K562 (cell line): ENCODE results near the gene SMIM23. TPM values are rescaled to one million over a fixed set of nuclear protein-coding genes. Genes with fewer than 3 reads are reported as not detected.

ENCODE experiments used
- ATAC-seq: fragments of 200-7000 bp; cut with Tn5 transposase; 3 replicates; pipeline ENCODE4 v1.9.1; 2020; ENCODE audit warnings: moderate library complexity
- BruUV-seq: library from RNA; stranded (reverse); fragments of 400-500 nt; replicated peaks from 2 replicates; lab custom pipeline; 2021; lab: Mats Ljungman, UMichigan
- CTCF ChIA-PET: fragments of 300-600 bp; formaldehyde crosslinking; extraction: SDS; loops from one replicate; lab custom pipeline; 2021; ENCODE audit warnings: low intra/inter-chr PET ratio; lab: Yijun Ruan, JAX
- POLR2A ChIA-PET: fragments of 300-600, 350-650 bp; sonication (Branson Sonifier 250); formaldehyde crosslinking; extraction: SDS; loops from one replicate; lab custom pipeline; 2021; ENCODE audit warnings: antibody characterized with exemption, inconsistent platforms; lab: Yijun Ruan, JAX
- DNase-seq, 4 experiments: peaks; one replicate each; pipeline versions ENCODE4 v3.0.0 to v3.0.0-alpha.2; 2011 to 2018; ENCODE audit warnings: low spot score in 3 of 4, mixed read lengths in 3 of 4; ENCODE audit errors: extremely low read depth in 1 of 4
- FAIRE-seq: peaks from 2 replicates; lab custom pipeline; 2011; peaks lifted over from hg19 to GRCh38; lab: Jason Lieb, UNC
- H2AFZ ChIP-seq: 2 replicates; pipeline ENCODE4 v1.6.0; 2011; ENCODE audit warnings: low read depth, low read length, control low read depth, inconsistent platforms
- H3K27ac ChIP-seq: fragments of 200-600 bp; 3 replicates; pipeline ENCODE4 v1.8.0; 2011; ENCODE audit warnings: low read depth, mild to moderate bottlenecking, control low read depth, inconsistent platforms, low read length, moderate library complexity, mixed read lengths; ENCODE audit errors: extremely low read depth
- H3K27me3 ChIP-seq, 2 experiments: fragments of 300-600 bp in 1 of 2; 2 replicates in 1 of 2; 3 replicates in 1 of 2; pipeline versions ENCODE4 v1.6.0 to v1.8.0; 2011; ENCODE audit warnings: inconsistent platforms in 2 of 2, low read length in 2 of 2, mild to moderate bottlenecking in 1 of 2, mixed read lengths in 1 of 2, moderate library complexity in 1 of 2; ENCODE audit not compliant: control insufficient read depth in 2 of 2, insufficient read depth in 2 of 2
- H3K36me3 ChIP-seq: fragments of 300-600 bp; 3 replicates; pipeline ENCODE4 v1.8.0; 2011; ENCODE audit warnings: mild to moderate bottlenecking, low read length, inconsistent platforms; ENCODE audit not compliant: control insufficient read depth, insufficient read depth
- H3K4me1 ChIP-seq, 2 experiments: fragments of 200-600 bp in 1 of 2; replicated peaks in 1 of 2; 2 replicates in 1 of 2; 3 replicates in 1 of 2; pipeline versions ENCODE4 v1.5.1 to v1.8.0; 2011; ENCODE audit warnings: inconsistent platforms in 2 of 2, low read length in 2 of 2, mild to moderate bottlenecking in 1 of 2, mixed read lengths in 1 of 2, moderate library complexity in 1 of 2; ENCODE audit not compliant: control insufficient read depth in 2 of 2, insufficient read depth in 2 of 2
- H3K4me2 ChIP-seq: 2 replicates; pipeline ENCODE4 v1.6.1; 2011; ENCODE audit warnings: low read length, control low read depth, inconsistent platforms, mixed read lengths; ENCODE audit not compliant: insufficient read depth
- H3K4me3 ChIP-seq: fragments of 200-600 bp; sonication (generic), shearing (Covaris generic); 2 replicates; pipeline ENCODE4 v1.5.1; 2016; ENCODE audit warnings: control low read depth, inconsistent platforms
- H3K79me2 ChIP-seq: fragments of 200-600 bp; 3 replicates; pipeline ENCODE4 v1.8.0; 2011; ENCODE audit warnings: low read length, inconsistent platforms; ENCODE audit not compliant: control insufficient read depth, insufficient read depth
- H3K9ac ChIP-seq, 2 experiments: 2 replicates each; pipeline versions ENCODE4 v1.6.0 to v1.6.1; 2011; ENCODE audit warnings: low read depth in 2 of 2, low read length in 2 of 2, control low read depth in 1 of 2, inconsistent platforms in 1 of 2, mild to moderate bottlenecking in 1 of 2, mixed read lengths in 1 of 2; ENCODE audit not compliant: insufficient read depth in 1 of 2
- H3K9me1 ChIP-seq: one replicate; pipeline ENCODE4 v1.6.0; 2011; ENCODE audit warnings: inconsistent platforms, mild to moderate bottlenecking, low read length, moderate library complexity; ENCODE audit not compliant: control insufficient read depth, insufficient read depth
- H3K9me3 ChIP-seq: replicated peaks from 2 replicates; pipeline ENCODE4 v1.5.1; 2011; ENCODE audit warnings: low read depth, low read length, inconsistent platforms; ENCODE audit not compliant: control insufficient read depth, insufficient read depth
- H4K20me1 ChIP-seq: replicated peaks from 2 replicates; pipeline ENCODE4 v1.6.1; 2011; ENCODE audit warnings: low read length, inconsistent platforms, mixed read lengths; ENCODE audit not compliant: control insufficient read depth, insufficient read depth
- HDGF ChIP-seq: fragments of 450-650 bp; IDR thresholded peaks from 2 replicates; pipeline ENCODE4 v1.6.1; 2016
- KAT2B ChIP-seq: IDR thresholded peaks from one replicate; pipeline ENCODE4 v1.6.1; 2012; ENCODE audit warnings: low read depth, mild to moderate bottlenecking, control low read depth, inconsistent platforms, low read length, moderate library complexity
- NEUROD1 ChIP-seq: fragments of 150-350 bp; IDR thresholded peaks from 2 replicates; pipeline ENCODE4 v1.6.1; 2014; ENCODE audit warnings: borderline replicate concordance, low read length, low read depth; ENCODE audit not compliant: partially characterized antibody
- ZNF3 ChIP-seq: fragments of 250-450 bp; sonication (Bioruptor Pico); IDR thresholded peaks from 2 replicates; pipeline ENCODE4 v1.5.0; 2021; ENCODE audit warnings: mild to moderate bottlenecking, moderate library complexity
- WGBS: fragments of 100-300 bp; shearing (Covaris generic); methylation state at CpG from one replicate; pipeline ENCODE4 v1.1.6; 2016; ENCODE audit warnings: low coverage, mixed read lengths; ENCODE audit not compliant: insufficient coverage; ENCODE audit errors: missing lambda C conversion rate; 5-methylcytosine and 5-hydroxymethylcytosine counted together
- in situ Hi-C: fragments of 300-500 bp; cut with MboI; formaldehyde crosslinking; loops from 4 replicates; pipeline ENCODE4 v1.15.0; 2018; ENCODE audit warnings: inconsistent platforms, mixed read lengths
- intact Hi-C: fragments of 100-400 bp; cut with micrococcal nuclease; formaldehyde crosslinking; loops from 2 replicates; pipeline ENCODE4 v1.14.2; 2022
- polyA plus RNA-seq, 8 experiments: library from polyadenylated mRNA; depleted of rRNA in 4 of 8; stranded (reverse) in 5 of 8; unstranded in 3 of 8; fragments of >200 nt; fragmentation: Nextera tagmentation in 2 of 8; fragmentation: Illumina TruSeq in 1 of 8; extraction: Ambion mirVana in 2 of 8; extraction: Trizol in 1 of 8; gene quantifications; 2 replicates each; pipeline versions ENCODE4 v1.2.1 to v1.2.3, GENCODE V29; 2011 to 2014; ENCODE audit warnings: inconsistent platforms in 1 of 8, missing spikeins in 1 of 8
- total RNA-seq, 7 experiments: library from RNA; depleted of rRNA in 6 of 7; stranded (reverse); fragments of >200 nt in 6 of 7; fragmentation: Illumina TruSeq in 2 of 7; extraction: Trizol in 2 of 7; gene quantifications; 2 replicates each; pipeline versions ENCODE4 v1.2.1 to v1.2.3, GENCODE V29; 2011 to 2021; ENCODE audit warnings: low replicate concordance in 1 of 7

The SMIM23 gene
- total and polyA plus RNA-seq, 9 of the 15 experiments (the other 6 are each of a cell fraction or from before 2014, with no cell fraction given), result not detected

DNA sequence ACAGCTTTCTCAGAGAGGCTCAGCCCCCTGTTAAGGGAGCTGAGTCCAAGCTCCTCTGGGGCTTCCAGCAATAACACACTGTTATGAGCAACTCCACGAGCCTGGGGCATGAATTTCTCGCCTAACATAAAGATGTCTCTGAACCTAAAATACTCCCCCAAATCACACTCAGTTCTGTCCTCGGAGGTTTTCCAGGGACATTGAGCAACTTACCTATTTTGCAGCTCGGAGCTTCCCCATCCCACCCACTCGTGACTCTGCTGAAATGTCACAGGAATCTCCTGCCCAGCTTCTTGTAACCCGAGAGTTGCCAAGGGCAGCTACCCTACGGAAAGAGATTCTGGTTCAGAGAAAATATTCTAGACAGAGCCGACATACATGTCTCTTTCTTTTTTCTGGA, 47.1 kb upstream of the SMIM23 start:
- ChIA-PET POLR2A (no interaction called here), CTCF (no interaction called here)
- no TSS peak for BruUV-seq
- DNase-seq (no peak), ATAC-seq (no peak), FAIRE-seq (no peak)
- WGBS, result 0% methylated on average over 8 of the region's 8 CpGs
- no peaks in the 10 kb centered on the region for H4K20me1 ChIP-seq
- H3K36me3 ChIP-seq, result no peaks in the 10 kb centered on the region
- H3K9me1 ChIP-seq, result no peaks in the 10 kb centered on the region
- in situ Hi-C loops, result no loop called here
- no peak overlapping the region for H3K4me2 ChIP-seq
- no peak overlapping the region for H2AFZ ChIP-seq
- H3K79me2 ChIP-seq, result no peaks in the 10 kb centered on the region
- no peak overlapping the region for H3K4me3 ChIP-seq
- no peak overlapping the region for H3K9ac ChIP-seq
- H3K27ac ChIP-seq, result no peak overlapping the region
- TF ChIP-seq NEUROD1, result no peak
- no peaks in the 10 kb centered on the region for H3K9me3 ChIP-seq
- intact Hi-C loops, result no loop called here
- no peaks in the 10 kb centered on the region for H3K4me1 ChIP-seq
- H3K27me3 ChIP-seq, result peaks cover 9 to 33% of the 10 kb centered on the region in 2 experiments; a peak in 4 of 5 replicates

DNA sequence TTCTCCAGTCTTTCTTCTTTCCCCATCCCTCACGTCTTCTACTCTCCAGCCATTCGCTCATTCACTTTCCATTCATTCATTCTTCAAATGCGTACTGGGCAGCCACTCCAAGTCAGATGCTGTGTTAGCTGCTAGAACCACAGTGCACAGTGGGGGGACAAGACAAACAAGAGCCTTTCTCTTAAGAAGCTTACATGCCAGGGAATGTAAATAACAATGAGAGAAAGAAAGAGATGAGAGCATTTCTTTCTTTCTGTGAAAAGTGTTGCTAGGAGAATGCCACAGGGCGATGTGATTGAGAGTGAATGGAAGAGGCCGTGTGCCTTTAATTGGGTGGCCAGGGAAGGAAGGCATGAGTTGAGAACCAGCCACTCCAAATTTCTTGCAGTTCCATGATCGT, 46.3 kb upstream of the SMIM23 start:
- Histone ChIP-seq H3K4me1 (no peaks in the 10 kb centered on the region), H3K4me2 (no peak overlapping the region), H2AFZ (no peak overlapping the region), H4K20me1 (no peaks in the 10 kb centered on the region), H3K27ac (no peak overlapping the region), H3K9me1 (no peaks in the 10 kb centered on the region), H3K27me3 (peaks cover 9 to 33% of the 10 kb centered on the region in 2 experiments; a peak in 4 of 5 replicates), H3K9me3 (no peaks in the 10 kb centered on the region), H3K36me3 (no peaks in the 10 kb centered on the region), H3K4me3 (no peak overlapping the region), H3K9ac (no peak overlapping the region), H3K79me2 (no peaks in the 10 kb centered on the region)
- DNase-seq (no peak), FAIRE-seq (no peak), ATAC-seq (no peak)
- ChIA-PET CTCF (no interaction called here), POLR2A (interaction anchor here (1.0 kb wide), 1 partner anchor 9 kb away, joined by 4 read pairs; no protein-coding TSS in a partner anchor)
- no TSS peak for BruUV-seq
- WGBS, result 0% methylated on average over 5 of the region's 6 CpGs
- intact Hi-C loops, result no loop called here
- in situ Hi-C loops, result no loop called here
- TF ChIP-seq HDGF (no peak), ZNF3 (CRISPR knock-in tag) (no peak), KAT2B (no peak)
